ENCODE measurements around the gene CKAP2L. TPM values are rescaled to one million over a fixed set of nuclear protein-coding genes. Genes with fewer than 3 reads are reported as not detected.

CKAP2L gene
- total RNA-seq, 2 experiments from 2014 or later, result 38.4 to 46.7 TPM

- CTCF ChIA-PET, result no interaction called here
- ATAC-seq, result no peak
- H3K4me3 Mint-ChIP-seq, result no peak overlapping the region
- POLR2A ChIA-PET, result no interaction called here
- no peak overlapping the region for H3K27ac Mint-ChIP-seq
- DNase-seq, result peak; percentile 9
- peaks cover 66% of the 10 kb centered on the region for H3K36me3 Mint-ChIP-seq (ENCODE audit: low read depth)
- H3K27me3 Mint-ChIP-seq, result no peaks in the 10 kb centered on the region
- intact Hi-C loops (cut with DNase I, micrococcal nuclease), result no loop called here
- H3K9me3 Mint-ChIP-seq (ENCODE audit: low read depth), result no peaks in the 10 kb centered on the region
- H3K4me1 Mint-ChIP-seq, result peaks cover 4% of the 10 kb centered on the region
Measured at GRCh38 chr2:112757265-112757664, 7.1 kb downstream of the CKAP2L start.

GRCh38 chr2:112756207-112756606 is 8.2 kb downstream of the CKAP2L start:
- no peak for DNase-seq
- POLR2A ChIA-PET, result no interaction called here
- H3K36me3 Mint-ChIP-seq (ENCODE audit: low read depth), result peaks cover 64% of the 10 kb centered on the region
- H3K27ac Mint-ChIP-seq, result no peak overlapping the region
- H3K9me3 Mint-ChIP-seq (ENCODE audit: low read depth), result no peaks in the 10 kb centered on the region
- CTCF ChIA-PET, result interaction anchor here (1.5 kb wide), 1 partner anchor 185 kb away, joined by 5 read pairs; no protein-coding TSS in a partner anchor
- ATAC-seq, result no peak
- H3K27me3 Mint-ChIP-seq, result no peaks in the 10 kb centered on the region
- peaks cover 4% of the 10 kb centered on the region for H3K4me1 Mint-ChIP-seq
- no peak overlapping the region for H3K4me3 Mint-ChIP-seq
- intact Hi-C loops (cut with DNase I, micrococcal nuclease), result no loop called here

- POLR2A ChIA-PET, result no interaction called here
- no peak for ATAC-seq
- H3K4me1 Mint-ChIP-seq, result peaks cover 7% of the 10 kb centered on the region
- intact Hi-C loops (cut with DNase I, micrococcal nuclease), result no loop called here
- CTCF ChIA-PET, result interaction anchor here (1.5 to 4.4 kb wide), 2 partner anchors 130 to 186 kb away, joined by 5 to 37 read pairs; no protein-coding TSS in a partner anchor
- no peak for DNase-seq
- no peak overlapping the region for H3K4me3 Mint-ChIP-seq
- H3K9me3 Mint-ChIP-seq (ENCODE audit: low read depth), result no peaks in the 10 kb centered on the region
- H3K36me3 Mint-ChIP-seq (ENCODE audit: low read depth), result peaks cover 65% of the 10 kb centered on the region
- no peaks in the 10 kb centered on the region for H3K27me3 Mint-ChIP-seq
- H3K27ac Mint-ChIP-seq, result no peak overlapping the region
Measured at GRCh38 chr2:112755444-112755843, 9.0 kb downstream of the CKAP2L start.

- Mint-ChIP-seq H3K4me3 (no peak overlapping the region), H3K27ac (no peak overlapping the region), H3K9me3 (ENCODE audit: low read depth) (no peaks in the 10 kb centered on the region), H3K27me3 (no peaks in the 10 kb centered on the region), H3K4me1 (peaks cover 15% of the 10 kb centered on the region), H3K36me3 (ENCODE audit: low read depth) (peaks cover 72% of the 10 kb centered on the region)
- ChIA-PET CTCF (interaction anchor here (0.7 to 4.4 kb wide), 6 partner anchors 9 to 187 kb away, joined by 3 to 37 read pairs (median 4); no protein-coding TSS in a partner anchor), POLR2A (interaction anchor here (0.6 kb wide), 1 partner anchor 175 kb away, joined by 3 read pairs; no protein-coding TSS in a partner anchor)
- intact Hi-C loops (cut with DNase I, micrococcal nuclease), result loop anchor here in 1 of 2 experiments (5.0 kb wide), 1 partner anchor 203 kb away; no protein-coding TSS in a partner anchor
- ATAC-seq (no peak), DNase-seq (no peak)
Measured at GRCh38 chr2:112754564-112754963, 9.8 kb downstream of the CKAP2L start.

GRCh38 chr2:112752667-112753066 is 11.7 kb downstream of the CKAP2L start:
- POLR2A ChIA-PET, result interaction anchor here (0.6 to 0.7 kb wide), 2 partner anchors 25 to 150 kb away, joined by 3 to 8 read pairs; no protein-coding TSS in a partner anchor
- intact Hi-C loops (cut with DNase I, micrococcal nuclease), result loop anchor here in 1 of 2 experiments (5.0 kb wide), 1 partner anchor 205 kb away; no protein-coding TSS in a partner anchor
- DNase-seq (no peak), ATAC-seq (no peak)
- Mint-ChIP-seq H3K4me3 (no peak overlapping the region), H3K36me3 (ENCODE audit: low read depth) (peaks cover 61% of the 10 kb centered on the region), H3K27me3 (no peaks in the 10 kb centered on the region), H3K27ac (no peak overlapping the region), H3K4me1 (peaks cover 16% of the 10 kb centered on the region), H3K9me3 (ENCODE audit: low read depth) (no peaks in the 10 kb centered on the region)
- CTCF ChIA-PET, result interaction anchor here (0.7 to 4.4 kb wide), 7 partner anchors 9 to 189 kb away, joined by 3 to 37 read pairs (median 5); no protein-coding TSS in a partner anchor

GRCh38 chr2:112751451-112752197 is 12.8 kb downstream of the CKAP2L start:
- no peak overlapping the region for H3K27ac Mint-ChIP-seq
- ATAC-seq (no peak), DNase-seq (no peak)
- ChIA-PET CTCF (interaction anchor here (0.7 to 4.4 kb wide), 8 partner anchors 9 to 190 kb away, joined by 3 to 37 read pairs (median 7); no protein-coding TSS in a partner anchor), POLR2A (no interaction called here)
- intact Hi-C loops (cut with DNase I, micrococcal nuclease), result loop anchor here in 1 of 2 experiments (5.0 kb wide), 1 partner anchor 206 kb away; no protein-coding TSS in a partner anchor
- H3K4me1 Mint-ChIP-seq, result peaks cover 16% of the 10 kb centered on the region
- peaks cover 63% of the 10 kb centered on the region for H3K36me3 Mint-ChIP-seq (ENCODE audit: low read depth)
- H3K9me3 Mint-ChIP-seq (ENCODE audit: low read depth), result no peaks in the 10 kb centered on the region
- H3K4me3 Mint-ChIP-seq, result no peak overlapping the region
- H3K27me3 Mint-ChIP-seq, result no peaks in the 10 kb centered on the region

GRCh38 chr2:112750560-112750843 is 13.9 kb downstream of the CKAP2L start:
- POLR2A ChIA-PET, result interaction anchor here (0.7 kb wide), 1 partner anchor 191 kb away, joined by 4 read pairs; no protein-coding TSS in a partner anchor
- H3K27ac Mint-ChIP-seq, result no peak overlapping the region
- DNase-seq, result no peak
- no peaks in the 10 kb centered on the region for H3K27me3 Mint-ChIP-seq
- H3K4me1 Mint-ChIP-seq, result peaks cover 12% of the 10 kb centered on the region
- H3K4me3 Mint-ChIP-seq, result no peak overlapping the region
- intact Hi-C loops (cut with DNase I, micrococcal nuclease), result loop anchor here in 1 of 2 experiments (5.0 kb wide), 1 partner anchor 207 kb away; no protein-coding TSS in a partner anchor
- CTCF ChIA-PET, result interaction anchor here (0.7 to 5.3 kb wide), 23 partner anchors 11 to 209 kb away, joined by 3 to 98 read pairs (median 5); no protein-coding TSS in a partner anchor
- H3K36me3 Mint-ChIP-seq (ENCODE audit: low read depth), result peaks cover 55% of the 10 kb centered on the region
- ATAC-seq, result peak; percentile 34
- no peaks in the 10 kb centered on the region for H3K9me3 Mint-ChIP-seq (ENCODE audit: low read depth)

GRCh38 chr2:112749755-112750559 is 14.5 kb downstream of the CKAP2L start:
- Mint-ChIP-seq H3K4me3 (no peak overlapping the region), H3K9me3 (ENCODE audit: low read depth) (no peaks in the 10 kb centered on the region), H3K27ac (no peak overlapping the region), H3K36me3 (ENCODE audit: low read depth) (peaks cover 50% of the 10 kb centered on the region), H3K4me1 (peaks cover 12% of the 10 kb centered on the region), H3K27me3 (no peaks in the 10 kb centered on the region)
- intact Hi-C loops (cut with DNase I, micrococcal nuclease), result loop anchor here (1.0 to 5.0 kb wide), 4 partner anchors 135 to 209 kb away; no protein-coding TSS in a partner anchor
- POLR2A ChIA-PET, result interaction anchor here (0.7 kb wide), 3 partner anchors 148 to 192 kb away, joined by 4 to 5 read pairs (median 4); no protein-coding TSS in a partner anchor
- ATAC-seq (peak; percentile 85), DNase-seq (peak; percentile 92)
- CTCF ChIA-PET, result interaction anchor here (0.6 to 5.3 kb wide), 45 partner anchors 11 to 321 kb away, joined by 3 to 98 read pairs (median 4); no protein-coding TSS in a partner anchor

GRCh38 chr2:112740527-112740926 is 23.9 kb downstream of the CKAP2L start:
- H3K9me3 Mint-ChIP-seq (ENCODE audit: low read depth), result no peaks in the 10 kb centered on the region
- H3K27me3 Mint-ChIP-seq, result no peaks in the 10 kb centered on the region
- DNase-seq (no peak), ATAC-seq (no peak)
- peaks cover 4% of the 10 kb centered on the region for H3K4me1 Mint-ChIP-seq
- ChIA-PET POLR2A (no interaction called here), CTCF (interaction anchor here (1.1 to 5.1 kb wide), 3 partner anchors 9 to 202 kb away, joined by 3 to 35 read pairs (median 18); no protein-coding TSS in a partner anchor)
- peaks cover 25% of the 10 kb centered on the region for H3K36me3 Mint-ChIP-seq (ENCODE audit: low read depth)
- intact Hi-C loops (cut with DNase I, micrococcal nuclease), result no loop called here
- H3K27ac Mint-ChIP-seq, result no peak overlapping the region
- H3K4me3 Mint-ChIP-seq, result no peak overlapping the region

GRCh38 chr2:112737542-112738232 is 26.7 kb downstream of the CKAP2L start:
- Mint-ChIP-seq H3K9me3 (ENCODE audit: low read depth) (no peaks in the 10 kb centered on the region), H3K27me3 (no peaks in the 10 kb centered on the region), H3K4me3 (no peak overlapping the region), H3K27ac (no peak overlapping the region), H3K36me3 (ENCODE audit: low read depth) (peaks cover 21% of the 10 kb centered on the region), H3K4me1 (peaks cover 4% of the 10 kb centered on the region)
- ATAC-seq, result no peak
- no peak for DNase-seq
- POLR2A ChIA-PET, result no interaction called here
- intact Hi-C loops (cut with DNase I, micrococcal nuclease), result no loop called here
- CTCF ChIA-PET, result interaction anchor here (0.6 to 5.1 kb wide), 9 partner anchors 10 to 204 kb away, joined by 3 to 35 read pairs (median 3); partner anchors contain the start of gene CHCHD5

Data from activated CD4-positive, alpha-beta T cell treated with anti-CD3 and anti-CD28 coated beads for 36 hours (primary cell).